GM11168 (cell line): ENCODE results near the gene PITPNB.

Experiments
- in situ Hi-C: fragments of 300-500 bp; cut with MboI; formaldehyde crosslinking; loops from one replicate; pipeline ENCODE4 v1.12.0; 2022; ENCODE audit warnings: low sequenced_read_pairs; ENCODE audit not compliant: unreplicated experiment

Gene PITPNB

DNA sequence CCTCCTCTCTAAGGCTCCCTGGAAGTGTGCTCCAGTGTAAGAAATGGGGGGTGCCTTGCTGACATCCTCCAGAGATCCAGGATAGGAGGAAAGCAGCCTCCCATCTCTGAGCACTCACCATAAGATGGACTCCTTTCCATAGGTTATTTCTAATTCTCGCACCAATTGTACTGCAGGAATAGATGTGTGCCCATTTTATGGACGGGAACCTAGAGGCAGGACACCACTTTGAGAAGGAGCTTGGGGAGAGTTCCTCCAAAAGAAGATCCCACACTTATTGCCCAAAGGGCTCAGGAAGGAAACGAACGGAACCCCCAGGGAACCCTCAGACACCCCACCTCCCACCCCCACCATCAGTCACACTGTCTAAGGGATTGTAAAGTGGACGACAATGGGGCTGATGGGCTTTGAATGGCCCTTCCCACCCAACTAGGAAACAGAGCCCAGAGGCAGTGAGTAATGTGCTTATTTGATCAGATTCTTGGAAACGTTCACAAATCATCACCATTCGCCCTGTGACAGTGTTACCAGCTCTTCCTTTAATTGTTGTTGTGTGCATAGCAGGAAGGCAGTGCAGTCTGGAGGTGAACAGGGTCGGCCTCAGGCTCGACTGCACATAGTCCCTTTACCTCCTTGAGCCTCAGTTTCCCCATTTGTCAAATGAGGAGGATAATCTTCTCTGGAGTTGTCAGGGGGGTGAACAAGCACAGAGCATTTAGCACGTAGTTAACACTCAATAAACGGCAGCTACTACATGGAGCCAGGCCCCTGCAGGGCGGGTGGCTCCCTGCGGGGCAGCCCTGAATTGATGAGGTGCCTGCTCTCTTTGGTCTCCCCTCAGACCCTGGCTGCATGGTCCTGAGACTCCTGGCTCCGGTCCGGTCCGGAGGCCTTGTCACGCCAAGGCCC, 109.1 kb downstream of the PITPNB start:
- in situ Hi-C loops = no loop called here

GRCh38 chr22:27809226-27809603, 109.8 kb downstream of the PITPNB start:
- in situ Hi-C loops = no loop called here

- in situ Hi-C loops = no loop called here
These were observed 110.4 kb downstream of the PITPNB start for GRCh38 chr22:27808451-27809225.

GRCh38 chr22:27805841-27806240, 113.2 kb downstream of the PITPNB start:
- in situ Hi-C loops = no loop called here

- in situ Hi-C loops = no loop called here
These were observed 114.4 kb downstream of the PITPNB start for GRCh38 chr22:27804470-27805297.

DNA sequence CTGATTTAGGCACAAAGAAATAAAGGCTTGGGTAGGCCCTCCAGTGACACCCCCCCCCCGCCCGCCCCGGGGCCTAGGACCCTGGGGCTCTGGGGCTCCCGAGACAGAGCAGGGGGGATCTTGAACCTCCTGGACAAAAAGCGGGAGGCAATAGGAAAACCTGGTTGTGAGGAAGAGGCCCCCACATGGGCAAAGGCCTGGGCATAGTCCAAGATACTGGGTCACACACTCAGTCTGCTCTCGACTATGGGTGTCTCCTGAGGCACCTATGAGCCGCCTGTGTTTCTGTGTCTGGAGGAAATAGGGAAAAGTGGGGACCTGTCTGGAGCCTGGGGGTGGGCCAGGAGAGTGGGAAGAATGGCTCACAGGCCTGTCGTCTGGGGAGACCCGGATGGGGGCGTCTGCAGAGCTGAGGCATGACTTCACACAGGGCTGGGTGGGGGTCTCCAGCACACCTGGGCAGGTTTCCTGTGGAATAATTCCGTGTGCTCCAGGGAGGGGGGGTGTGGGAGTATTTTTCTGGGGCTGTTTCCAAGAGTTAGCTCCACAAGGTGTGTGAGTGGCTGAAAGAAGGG, 115.1 kb downstream of the PITPNB start:
- in situ Hi-C loops = no loop called here

DNA sequence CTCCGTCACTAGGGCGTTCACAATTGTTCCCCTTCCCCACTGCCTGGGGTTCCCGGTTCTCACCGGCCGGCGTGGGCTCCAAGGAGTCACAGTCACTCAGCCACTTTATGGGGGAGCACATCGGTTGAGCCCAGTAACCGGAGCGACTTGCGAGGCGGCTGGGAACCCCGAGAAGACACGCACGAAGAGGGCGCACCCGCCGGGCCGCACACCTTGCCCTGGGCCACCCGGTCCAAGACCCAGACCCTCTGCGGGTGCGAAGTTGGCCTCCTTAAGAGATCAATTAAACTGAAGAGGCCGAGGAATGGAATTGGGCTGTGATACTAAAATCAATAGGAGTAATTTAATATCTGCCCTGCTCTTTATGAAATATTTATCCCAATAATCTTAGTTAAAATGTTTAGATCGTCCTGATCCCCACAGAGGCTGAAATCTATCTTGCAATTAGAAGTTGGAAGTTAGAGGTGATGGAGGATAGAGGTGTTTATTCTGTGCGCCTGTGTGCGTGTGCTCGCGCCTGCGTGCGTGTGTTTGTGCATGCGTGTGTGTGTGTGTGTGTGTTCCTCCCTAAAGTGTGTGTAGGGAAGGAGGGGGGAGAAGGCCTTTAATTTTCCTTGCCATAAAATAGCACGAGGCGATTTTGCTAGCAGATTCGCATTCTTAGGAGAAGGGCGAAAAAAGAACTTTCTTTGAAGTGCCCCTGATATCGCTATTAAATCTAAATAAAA, 116.5 kb downstream of the PITPNB start:
- in situ Hi-C loops = no loop called here
